Measurements from ENCODE around the gene TCAP.

DNA sequence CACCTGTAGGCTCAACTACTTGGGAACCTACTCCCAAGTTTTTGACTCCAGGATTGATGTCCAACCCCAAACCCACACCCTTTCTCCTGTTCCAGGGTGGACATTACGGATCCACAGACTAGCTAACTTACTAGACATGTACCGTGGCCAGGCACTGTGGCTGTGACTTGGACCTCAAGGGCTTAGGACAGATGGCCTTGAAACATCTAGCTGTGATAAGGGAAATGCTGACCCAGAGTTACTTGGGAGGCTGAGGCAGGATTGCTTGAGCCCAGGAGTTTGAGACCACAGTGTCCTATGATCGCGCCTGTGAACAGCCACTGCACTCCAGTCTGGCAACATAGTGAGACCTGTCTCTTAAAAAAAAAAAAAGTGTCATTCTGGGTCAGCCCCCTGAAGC, 24.1 kb upstream of the TCAP start:
- TF ChIP-seq, protein P1, sequence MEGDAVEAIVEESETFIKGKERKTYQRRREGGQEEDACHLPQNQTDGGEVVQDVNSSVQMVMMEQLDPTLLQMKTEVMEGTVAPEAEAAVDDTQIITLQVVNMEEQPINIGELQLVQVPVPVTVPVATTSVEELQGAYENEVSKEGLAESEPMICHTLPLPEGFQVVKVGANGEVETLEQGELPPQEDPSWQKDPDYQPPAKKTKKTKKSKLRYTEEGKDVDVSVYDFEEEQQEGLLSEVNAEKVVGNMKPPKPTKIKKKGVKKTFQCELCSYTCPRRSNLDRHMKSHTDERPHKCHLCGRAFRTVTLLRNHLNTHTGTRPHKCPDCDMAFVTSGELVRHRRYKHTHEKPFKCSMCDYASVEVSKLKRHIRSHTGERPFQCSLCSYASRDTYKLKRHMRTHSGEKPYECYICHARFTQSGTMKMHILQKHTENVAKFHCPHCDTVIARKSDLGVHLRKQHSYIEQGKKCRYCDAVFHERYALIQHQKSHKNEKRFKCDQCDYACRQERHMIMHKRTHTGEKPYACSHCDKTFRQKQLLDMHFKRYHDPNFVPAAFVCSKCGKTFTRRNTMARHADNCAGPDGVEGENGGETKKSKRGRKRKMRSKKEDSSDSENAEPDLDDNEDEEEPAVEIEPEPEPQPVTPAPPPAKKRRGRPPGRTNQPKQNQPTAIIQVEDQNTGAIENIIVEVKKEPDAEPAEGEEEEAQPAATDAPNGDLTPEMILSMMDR (IDR thresholded peaks at IDR 0.05): no peak
- TF ChIP-seq EP300 (IDR thresholded peaks at IDR 0.05) (no peak), POLR2A (IDR thresholded peaks at IDR 0.05) (no peak), POLR2AphosphoS5 (IDR thresholded peaks at IDR 0.05) (no peak)

All from gastroesophageal sphincter (tissue), 3 donors.